GM23338 (cell line): ENCODE results near the gene NKAIN2. TPM values are rescaled to one million over a fixed set of nuclear protein-coding genes. Genes with fewer than 3 reads are reported as not detected.

Source experiments
- ATAC-seq: fragments of 200-7000 bp; cut with Tn5 transposase; 3 replicates; pipeline ENCODE4 v1.9.1; 2020
- DNase-seq: peaks from one replicate; pipeline ENCODE4 v3.0.0-alpha.2; 2015; ENCODE audit warnings: low spot score
- H2AFZ ChIP-seq: fragments of 200-600 bp; sonication (generic); 2 replicates; pipeline ENCODE4 v1.8.0; 2016; ENCODE audit warnings: antibody characterized with exemption, mild to moderate bottlenecking, moderate library complexity
- H3F3A ChIP-seq: fragments of 200-600 bp; sonication (generic); replicated peaks from 2 replicates; pipeline ENCODE4 v1.8.0; 2017; ENCODE audit warnings: antibody characterized with exemption, mixed run types, low read depth
- H3K27ac ChIP-seq: fragments of 200-600 bp; sonication (generic); 2 replicates; pipeline ENCODE4 v1.6.1; 2016; ENCODE audit warnings: low read depth
- H3K27me3 ChIP-seq: fragments of 200-600 bp; sonication (generic); 2 replicates; pipeline ENCODE4 v1.8.0; 2016; ENCODE audit warnings: mild to moderate bottlenecking, mixed run types, moderate library complexity; ENCODE audit not compliant: insufficient read depth
- H3K36me3 ChIP-seq: fragments of 200-600 bp; sonication (generic); 2 replicates; pipeline ENCODE4 v1.8.0; 2016; ENCODE audit warnings: mild to moderate bottlenecking; ENCODE audit not compliant: insufficient read depth
- H3K4me1 ChIP-seq: fragments of 200-600 bp; sonication (generic); 2 replicates; pipeline ENCODE4 v1.8.0; 2016; ENCODE audit warnings: mild to moderate bottlenecking, moderate library complexity; ENCODE audit not compliant: insufficient read depth
- H3K4me2 ChIP-seq: fragments of 200-600 bp; sonication (generic); 2 replicates; pipeline ENCODE4 v1.7.1; 2017; ENCODE audit warnings: mixed run types
- H3K4me3 ChIP-seq: fragments of 200-600 bp; sonication (generic); 2 replicates; pipeline ENCODE4 v1.6.1; 2016; ENCODE audit warnings: mixed run types
- H3K79me2 ChIP-seq: fragments of 200-600 bp; sonication (generic); replicated peaks from 2 replicates; pipeline ENCODE4 v1.8.0; 2017; ENCODE audit warnings: mild to moderate bottlenecking; ENCODE audit not compliant: insufficient read depth
- H3K9me2 ChIP-seq: fragments of 200-600 bp; sonication (generic); 2 replicates; pipeline ENCODE4 v1.8.0; 2017; ENCODE audit not compliant: insufficient read depth
- H4K20me1 ChIP-seq: fragments of 200-600 bp; sonication (generic); replicated peaks from 2 replicates; pipeline ENCODE4 v1.8.0; 2017; ENCODE audit warnings: mild to moderate bottlenecking; ENCODE audit not compliant: insufficient read depth
- H3K27ac Mint-ChIP-seq: 2 replicates; pipeline ENCODE4 v1.8.0; 2020; ENCODE audit warnings: inconsistent platforms, mild to moderate bottlenecking, moderate library complexity, mixed read lengths
- H3K27me3 Mint-ChIP-seq: 3 replicates; pipeline ENCODE4 v1.8.0; 2022; ENCODE audit warnings: low read depth, mild to moderate bottlenecking, moderate library complexity, mixed read lengths, inconsistent platforms; ENCODE audit not compliant: insufficient read depth, poor library complexity
- H3K36me3 Mint-ChIP-seq: 3 replicates; pipeline ENCODE4 v1.8.0; 2021; ENCODE audit warnings: low read depth, mild to moderate bottlenecking, inconsistent platforms, moderate library complexity, mixed read lengths
- H3K4me1 Mint-ChIP-seq: 3 replicates; pipeline ENCODE4 v1.8.0; 2020; ENCODE audit warnings: mild to moderate bottlenecking, inconsistent platforms, mixed read lengths
- H3K4me3 Mint-ChIP-seq: 3 replicates; pipeline ENCODE4 v1.8.0; 2021; ENCODE audit warnings: moderate library complexity, mild to moderate bottlenecking, inconsistent platforms, mixed read lengths
- H3K9me3 Mint-ChIP-seq: 3 replicates; pipeline ENCODE4 v1.8.0; 2020; ENCODE audit warnings: moderate library complexity, mild to moderate bottlenecking, inconsistent platforms, mixed read lengths
- CREB1 ChIP-seq: fragments of 250-450 bp; sonication (Bioruptor Pico); IDR thresholded peaks from 2 replicates; pipeline ENCODE4 v1.5.0; 2020; ENCODE audit warnings: low read depth, mild to moderate bottlenecking, moderate library complexity
- CTCF ChIP-seq, 2 experiments: fragments of 200-600 bp in 1 of 2; sonication (generic) in 1 of 2; conservative IDR thresholded peaks; 2 replicates each; pipeline versions ENCODE4 v1.5.1 to v1.6.1; 2016 to 2017; ENCODE audit warnings: antibody characterized with exemption in 2 of 2, low read depth in 2 of 2, mild to moderate bottlenecking in 2 of 2, moderate library complexity in 1 of 2
- EZH2 ChIP-seq: fragments of 200-600 bp; sonication (generic); IDR thresholded peaks from one replicate; pipeline ENCODE4 v1.8.0; 2017; ENCODE audit warnings: antibody characterized with exemption, mild to moderate bottlenecking, low read depth; ENCODE audit not compliant: unreplicated experiment
- EZH2phosphoT487 ChIP-seq: fragments of 200-600 bp; sonication (generic); IDR thresholded peaks from one replicate; pipeline ENCODE4 v1.8.1; 2018; ENCODE audit warnings: antibody characterized with exemption; ENCODE audit not compliant: unreplicated experiment
- POLR2AphosphoS5 ChIP-seq: IDR thresholded peaks from 2 replicates; pipeline ENCODE4 v1.6.1; 2016; ENCODE audit warnings: antibody characterized with exemption, low read depth
- REST ChIP-seq: IDR thresholded peaks from one replicate; pipeline ENCODE4 v1.6.1; 2018; ENCODE audit warnings: antibody characterized with exemption; ENCODE audit not compliant: unreplicated experiment
- STAT1 ChIP-seq: IDR thresholded peaks from one replicate; pipeline ENCODE4 v1.6.1; 2016; ENCODE audit warnings: antibody characterized with exemption; ENCODE audit not compliant: unreplicated experiment
- ZNF114 ChIP-seq: fragments of 250-450 bp; sonication (Bioruptor Pico); IDR thresholded peaks from 2 replicates; pipeline ENCODE4 v1.5.0; 2020; ENCODE audit warnings: mild to moderate bottlenecking, moderate library complexity
- ZNF331 ChIP-seq: fragments of 250-450 bp; sonication (Bioruptor Pico); IDR thresholded peaks from 2 replicates; pipeline ENCODE4 v1.5.0; 2020; ENCODE audit warnings: low read depth, mild to moderate bottlenecking, moderate library complexity
- ZNF462 ChIP-seq: fragments of 250-450 bp; sonication (Bioruptor Pico); IDR thresholded peaks from 2 replicates; pipeline ENCODE4 v1.5.0; 2020; ENCODE audit warnings: mild to moderate bottlenecking, moderate library complexity
- polyA plus RNA-seq: library from polyadenylated mRNA; unstranded; fragments of >200 nt; fragmentation: Nextera tagmentation; extraction: Ambion mirVana; gene quantifications from 2 replicates; pipeline ENCODE4 v1.2.1, GENCODE V29; 2016
- total RNA-seq: library from RNA; depleted of rRNA; stranded (reverse); fragments of >200 nt; shearing (Covaris generic); gene quantifications from 2 replicates; pipeline ENCODE4 v1.2.3, GENCODE V29; 2014

The NKAIN2 gene
- total and polyA plus RNA-seq, 2 experiments from 2014 or later: 0.39 to 1.1 TPM

GRCh38 chr6:124142852-124143251 is 339.2 kb downstream of the NKAIN2 start (continued):
- TF ChIP-seq REST: no peak
- TF ChIP-seq CREB1 (CRISPR knock-in tag): no peak
- TF ChIP-seq CTCF (conservative IDR thresholded peaks at IDR 0.05; ENCODE audit: low read depth in 2 of 2): no peak

- no peaks in the 10 kb centered on the region for H3K27me3 Mint-ChIP-seq
- Histone ChIP-seq H3K36me3 (no peaks in the 10 kb centered on the region), H3K4me1 (no peaks in the 10 kb centered on the region), H3F3A (no peaks in the 10 kb centered on the region), H3K79me2 (no peaks in the 10 kb centered on the region), H3K9me2 (no peaks in the 10 kb centered on the region), H3K4me3 (no peak overlapping the region), H2AFZ (no peak overlapping the region), H4K20me1 (no peaks in the 10 kb centered on the region), H3K27me3 (no peaks in the 10 kb centered on the region), H3K4me2 (no peak overlapping the region), H3K27ac (no peak overlapping the region)
- no peaks in the 10 kb centered on the region for H3K36me3 Mint-ChIP-seq
- DNase-seq (no peak), ATAC-seq (no peak)
- H3K27ac Mint-ChIP-seq: no peak overlapping the region
- no peaks in the 10 kb centered on the region for H3K4me1 Mint-ChIP-seq
- no peaks in the 10 kb centered on the region for H3K9me3 Mint-ChIP-seq
- no peak overlapping the region for H3K4me3 Mint-ChIP-seq
- TF ChIP-seq EZH2phosphoT487: no peak
- TF ChIP-seq CTCF (conservative IDR thresholded peaks at IDR 0.05; ENCODE audit: low read depth in 2 of 2): no peak
- TF ChIP-seq ZNF114 (CRISPR knock-in tag): no peak
- TF ChIP-seq ZNF331 (CRISPR knock-in tag): no peak
- TF ChIP-seq EZH2: no peak
- no peak for TF ChIP-seq STAT1
- TF ChIP-seq POLR2AphosphoS5: no peak
- TF ChIP-seq ZNF462 (CRISPR knock-in tag): no peak
- TF ChIP-seq CREB1 (CRISPR knock-in tag): no peak
Measured at GRCh38 chr6:124143435-124143834, 339.8 kb downstream of the NKAIN2 start.
